ENCODE results near the gene SPIC. TPM values are rescaled to one million over a fixed set of nuclear protein-coding genes. Genes with fewer than 3 reads are reported as not detected.

Gene SPIC
- total RNA-seq: not detected in 2 replicates

GRCh38 chr12:101474711-101475386 is at the start of gene SPIC:
Gene SPIC (plus strand): TSS chr12:101475336. CDS start chr12:101476905, 1,569 bp downstream.

Other genes starting within 250 kb of the SPIC start
- 16.0 and 19.3 TPM in 2 replicates for gene UTP20, start 195.2 kb upstream of the SPIC start, total RNA-seq
- gene ARL1, start 67.6 kb upstream of the SPIC start, total RNA-seq: 84.0 and 110 TPM in 2 replicates
- gene MYBPC1, start 119.6 kb downstream of the SPIC start, total RNA-seq: not detected in 2 replicates
- gene CHPT1, start 222.3 kb downstream of the SPIC start, total RNA-seq: 9.0 and 22.7 TPM in 2 replicates

Data from tracheal epithelial cell (primary cell).